HPDE6-E6E7 (cell line): ENCODE data around the gene XAB2.
"Not testable (repeated sequence)": the region's sequence is repeated elsewhere in the genome, so short reads cannot be mapped to it uniquely, and the experiment has no call there.

Experiments used
- DNase-seq: peaks from one replicate; pipeline ENCODE4 v3.0.0; 2011; ENCODE audit warnings: missing footprints; ENCODE audit errors: extremely low spot score

Gene XAB2

GRCh38 chr19:7577422-7577821 lies 51.9 kb downstream of the XAB2 start:
- not testable (repeated sequence) for DNase-seq

- no peak for DNase-seq
Measured at GRCh38 chr19:7575434-7576040, 53.8 kb downstream of the XAB2 start.

GRCh38 chr19:7570761-7571160 lies 58.6 kb downstream of the XAB2 start:
- DNase-seq = no peak
